ENCODE measurements around the gene ZNF320.

GRCh38 chr19:52871466-52871865 lies 26.0 kb downstream of the ZNF320 start:
- no peak for TF ChIP-seq POLR2A (IDR thresholded peaks at IDR 0.05)
- TF ChIP-seq CTCF (IDR thresholded peaks at IDR 0.05): no peak
- no peak for TF ChIP-seq EP300 (IDR thresholded peaks at IDR 0.05; ENCODE audit: low read depth)
- TF ChIP-seq POLR2AphosphoS5 (IDR thresholded peaks at IDR 0.05): no peak
